Heart right ventricle (tissue), 16 donors: ENCODE data around the gene DIP2C. TPM values are rescaled to one million over a fixed set of nuclear protein-coding genes. Genes with fewer than 3 reads are reported as not detected.
"Not testable (repeated sequence)": the region's sequence is repeated elsewhere in the genome, so short reads cannot be mapped to it uniquely, and the experiment has no call there.

ENCODE experiments used
- ATAC-seq, 8 donors: fragments of 200-7000 bp; cut with Tn5 transposase; one replicate each; pipeline ENCODE4 v1.9.1; 2020; ENCODE audit warnings: mild to moderate bottlenecking in 8 of 8, moderate library complexity in 8 of 8, moderate number of reproducible peaks in 1 of 8
- DNase-seq, 2 donors: peaks; one replicate each; pipeline ENCODE4 v3.0.0-alpha.2; 2020
- H3K27ac ChIP-seq, 10 donors: fragments of 200-600 bp; sonication (generic) in 2 of 10; one replicate each; pipeline versions ENCODE4 v1.5.0 to v1.8.0; 2020 to 2022; ENCODE audit warnings: mild to moderate bottlenecking in 3 of 10
- H3K27me3 ChIP-seq, 7 donors: fragments of 200-600 bp; one replicate each; pipeline ENCODE4 v1.8.0; 2021 to 2022; ENCODE audit warnings: mild to moderate bottlenecking in 2 of 7
- H3K36me3 ChIP-seq, 9 donors: fragments of 200-600 bp; sonication (generic) in 1 of 9; one replicate each; pipeline versions ENCODE4 v1.5.0 to v1.8.0; 2020 to 2022; ENCODE audit warnings: mild to moderate bottlenecking in 2 of 9
- H3K4me1 ChIP-seq, 9 donors: fragments of 200-600 bp; sonication (generic) in 1 of 9; one replicate each; pipeline versions ENCODE4 v1.5.0 to v1.8.0; 2020 to 2022; ENCODE audit warnings: mild to moderate bottlenecking in 4 of 9
- H3K4me3 ChIP-seq, 10 donors: fragments of 200-600 bp; sonication (generic) in 2 of 10; one replicate each; pipeline versions ENCODE4 v1.5.0 to v1.8.0; 2020 to 2022; ENCODE audit warnings: mild to moderate bottlenecking in 7 of 10, moderate library complexity in 2 of 10
- H3K9me3 ChIP-seq, 11 donors: fragments of 200-600 bp in 10 of 11; sonication (generic) in 2 of 11; one replicate each; pipeline versions ENCODE4 v1.5.0 to v1.8.0; 2013 to 2022; ENCODE audit warnings: mild to moderate bottlenecking in 2 of 11, control low read depth in 1 of 11, moderate library complexity in 1 of 11
- WGBS, 2 donors: extraction: QIAGEN DNeasy Blood & Tissue Kit; methylation state at CpG; one replicate each; pipeline ENCODE4 v1.1.7; 2013; ENCODE audit warnings: inconsistent platforms in 1 of 2; 5-methylcytosine and 5-hydroxymethylcytosine counted together
- intact Hi-C, 10 donors: fragments of 100-400 bp; cut with DNase I; formaldehyde crosslinking; loops; one replicate each; pipeline versions ENCODE4 v1.11.1 to v1.14.2; 2022
- polyA plus RNA-seq, 2 donors: library from polyadenylated mRNA; stranded (reverse); fragments of 200-250 nt; gene quantifications; one replicate each; pipeline ENCODE4 v1.2.3, GENCODE V29; 2013
- total RNA-seq, 10 donors: library from RNA; stranded (reverse); fragmentation: NEBNext Ultra II Directional in 3 of 10; extraction: Animal tissue kit (Norgen Biotek cat#: 25700) in 3 of 10; gene quantifications; one replicate each; pipeline versions ENCODE4 v1.2.1 to v1.2.4, GENCODE V29; 2021 to 2023
- TF ChIP-seq, protein P1 (sequence below), 9 donors: fragments of 200-600 bp; sonication (generic) in 2 of 9; IDR thresholded peaks; one replicate each; pipeline versions ENCODE4 v1.5.0 to v1.8.0; 2021 to 2022; ENCODE audit warnings: antibody characterized with exemption in 9 of 9, mild to moderate bottlenecking in 5 of 9, moderate library complexity in 1 of 9
- donor health status: Arrhythmogenic right ventricular cardiomyopathy.
- donor health status: ischemic (EF 13 %, LVEDD 7.1; RV severe dilation, severe dysfunction).
- donor health status: healthy with polysubstance abuse.
- donor health status: DM: no; HTN: yes; CAD: no.
- donor health status: DM: no; HTN: no; CAD: no.
- donor health status: ischemic (EF 25% LVEDD 6.9; RV normal size, moderate dysfunction).
- donor health status: ischemic (EF 25% LVEDD 5.7; RV mildly dilated, moderate dysfunction).
- donor health status: healthy.
- donor health status: DM: yes; HTN: yes; CAD: no.
- donor health status: Ischemic cardiomyopathy.
- donor health status: ischemic (EF 35%, LVEDD 5.7; RV mildly dilated, moderate dysfunction).
- donor health status: nonischemic (EF 11% LVEDD 7.7; RV severe dilation, severe dysfunction).
- donor health status: DM: yes; HTN: yes; CAD: no.
- donor health status: PGD.
- donor health status: ischemic (EF 29% LVEDD 5.4; RV normal size, mild dysfunction).
- donor health status: nonischemic (EF 23%, LVEDD 6.1; RV moderate dilation, normal function).

Gene DIP2C
- total and polyA plus RNA-seq, 12 donors = 7.1 to 48.2 (median 33.7) TPM

- Histone ChIP-seq H3K36me3 (peaks cover 0 to 65% (median 12%) of the 10 kb centered on the region in 9 donors), H3K27ac (no peak overlapping the region), H3K9me3 (no peaks in the 10 kb centered on the region), H3K4me3 (no peak overlapping the region), H3K4me1 (peaks cover 0 to 12% (median 5%) of the 10 kb centered on the region in 9 donors), H3K27me3 (no peaks in the 10 kb centered on the region)
- WGBS, 2 donors = 95 to 97% methylated on average over 15 of the region's 15 CpGs
- ATAC-seq (no peak), DNase-seq (no peak)
- intact Hi-C loops = no loop called here
- TF ChIP-seq, protein P1, sequence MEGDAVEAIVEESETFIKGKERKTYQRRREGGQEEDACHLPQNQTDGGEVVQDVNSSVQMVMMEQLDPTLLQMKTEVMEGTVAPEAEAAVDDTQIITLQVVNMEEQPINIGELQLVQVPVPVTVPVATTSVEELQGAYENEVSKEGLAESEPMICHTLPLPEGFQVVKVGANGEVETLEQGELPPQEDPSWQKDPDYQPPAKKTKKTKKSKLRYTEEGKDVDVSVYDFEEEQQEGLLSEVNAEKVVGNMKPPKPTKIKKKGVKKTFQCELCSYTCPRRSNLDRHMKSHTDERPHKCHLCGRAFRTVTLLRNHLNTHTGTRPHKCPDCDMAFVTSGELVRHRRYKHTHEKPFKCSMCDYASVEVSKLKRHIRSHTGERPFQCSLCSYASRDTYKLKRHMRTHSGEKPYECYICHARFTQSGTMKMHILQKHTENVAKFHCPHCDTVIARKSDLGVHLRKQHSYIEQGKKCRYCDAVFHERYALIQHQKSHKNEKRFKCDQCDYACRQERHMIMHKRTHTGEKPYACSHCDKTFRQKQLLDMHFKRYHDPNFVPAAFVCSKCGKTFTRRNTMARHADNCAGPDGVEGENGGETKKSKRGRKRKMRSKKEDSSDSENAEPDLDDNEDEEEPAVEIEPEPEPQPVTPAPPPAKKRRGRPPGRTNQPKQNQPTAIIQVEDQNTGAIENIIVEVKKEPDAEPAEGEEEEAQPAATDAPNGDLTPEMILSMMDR (IDR thresholded peaks at IDR 0.05) = no peak
Observed at GRCh38 chr10:324593-324992, 364.9 kb downstream of the DIP2C start.

GRCh38 chr10:323651-324293 lies 365.7 kb downstream of the DIP2C start:
- Histone ChIP-seq H3K27ac (peak overlapping the region in 1 of 10 donors; percentile 62), H3K4me1 (peaks cover 0 to 6% (median 0%) of the 10 kb centered on the region in 9 donors), H3K4me3 (peak overlapping the region in 1 of 10 donors; percentile 14), H3K9me3 (no peaks in the 10 kb centered on the region), H3K36me3 (peaks cover 0 to 63% (median 12%) of the 10 kb centered on the region in 9 donors), H3K27me3 (no peaks in the 10 kb centered on the region)
- TF ChIP-seq, protein P1 (IDR thresholded peaks at IDR 0.05) = no peak
- WGBS, 2 donors = 55 to 69% methylated on average over 15 of the region's 15 CpGs
- intact Hi-C loops = no loop called here
- ATAC-seq = peak; percentile 62 to 94 (median 84)
- peak; percentile 38 to 74 for DNase-seq

DNA sequence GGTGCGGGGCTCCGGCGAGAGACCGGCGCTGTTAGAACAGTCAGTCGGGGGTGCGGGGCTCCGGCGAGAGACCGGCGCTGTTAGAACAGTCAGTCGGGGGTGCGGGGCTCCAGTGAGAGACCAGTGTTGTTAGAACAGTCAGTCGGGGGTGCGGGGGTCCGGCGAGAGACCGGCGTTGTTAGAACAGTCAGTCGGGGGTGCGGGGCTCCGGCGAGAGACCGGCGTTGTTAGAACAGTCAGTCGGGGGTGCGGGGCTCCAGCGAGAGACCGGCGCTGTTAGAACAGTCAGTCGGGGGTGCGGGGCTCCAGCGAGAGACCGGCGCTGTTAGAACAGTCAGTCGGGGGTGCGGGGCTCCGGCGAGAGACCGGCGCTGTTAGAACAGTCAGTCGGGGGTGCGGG lies 366.4 kb downstream of the DIP2C start:
- H3K27ac ChIP-seq, intact Hi-C loops, ATAC-seq, H3K4me1 ChIP-seq, H3K27me3 ChIP-seq, H3K4me3 ChIP-seq, H3K9me3 ChIP-seq, DNase-seq: not testable (repeated sequence)
- peaks cover 0 to 63% (median 15%) of the 10 kb centered on the region in 9 donors for H3K36me3 ChIP-seq
- 93 to 95% methylated on average over 16 to 33 of the region's 43 CpGs for WGBS, 2 donors

DNA sequence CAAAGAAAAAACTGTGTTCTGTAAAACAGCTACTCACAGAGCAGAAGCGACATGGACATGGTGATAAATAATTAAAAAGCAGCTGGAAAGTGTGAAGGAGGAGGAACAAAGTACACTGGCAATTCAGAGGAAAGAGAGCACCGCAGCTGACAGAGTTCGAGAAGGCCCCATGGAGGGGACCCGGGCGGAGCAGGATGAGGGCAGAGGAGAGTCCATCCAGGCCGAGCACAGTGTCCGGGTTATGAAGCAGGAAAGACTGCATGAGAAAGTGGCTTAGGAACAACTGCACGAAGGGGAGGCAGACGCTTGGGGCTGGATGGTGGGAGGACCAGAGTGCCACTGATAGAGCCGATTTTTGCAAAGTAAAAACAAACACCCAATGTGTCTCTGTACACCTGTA lies 368.7 kb downstream of the DIP2C start:
- no peak for ATAC-seq
- 97 to 98% methylated on average over 10 of the region's 10 CpGs for WGBS, 2 donors

More for the DNA sequence above, 368.7 kb downstream of the DIP2C start:
- H3K36me3 ChIP-seq = peaks cover 0 to 62% (median 9%) of the 10 kb centered on the region in 9 donors
- H3K4me1 ChIP-seq = peaks cover 0 to 20% (median 5%) of the 10 kb centered on the region in 9 donors
- no peak overlapping the region for H3K27ac ChIP-seq
- no peak for DNase-seq
- no peaks in the 10 kb centered on the region for H3K9me3 ChIP-seq
- intact Hi-C loops = no loop called here
- H3K27me3 ChIP-seq = no peaks in the 10 kb centered on the region
- H3K4me3 ChIP-seq = no peak overlapping the region
- TF ChIP-seq, protein P1 (IDR thresholded peaks at IDR 0.05) = no peak
